Measurements from ENCODE around the gene TMEM145.

The TMEM145 gene

DNA sequence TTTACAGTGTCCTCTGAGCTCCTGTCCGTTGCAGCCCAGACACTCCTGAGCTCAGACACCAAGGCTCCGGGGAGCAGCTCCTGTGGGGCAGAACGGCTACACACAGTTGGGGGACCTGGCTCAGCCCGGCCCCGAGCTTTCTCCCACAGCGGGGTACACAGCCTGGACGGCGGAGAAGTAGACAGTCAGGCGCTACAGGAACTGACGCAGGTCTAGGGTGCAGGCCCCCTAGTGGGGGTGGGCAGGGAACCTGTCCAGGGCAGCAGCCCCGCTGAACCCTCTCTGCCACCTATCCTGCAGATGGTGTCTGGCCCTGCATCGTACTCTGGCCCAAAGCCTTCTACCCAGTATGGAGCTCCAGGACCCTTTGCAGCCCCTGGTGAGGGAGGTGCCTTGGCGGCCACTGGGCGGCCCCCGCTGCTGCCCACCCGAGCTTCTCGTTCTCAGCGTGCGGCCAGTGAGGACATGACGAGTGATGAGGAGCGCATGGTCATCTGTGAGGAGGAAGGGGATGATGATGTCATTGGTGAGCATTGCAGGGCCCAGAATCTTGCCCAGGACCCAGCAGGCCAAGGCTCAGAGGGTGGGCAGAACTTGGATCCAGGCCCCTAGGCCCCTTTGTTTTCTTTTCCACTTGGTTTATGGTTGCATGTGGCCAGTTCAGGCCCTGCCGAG is 24.1 kb upstream of the TMEM145 start:
- no peak for DNase-seq (ENCODE audit: low read depth in 3 of 3)

DNA sequence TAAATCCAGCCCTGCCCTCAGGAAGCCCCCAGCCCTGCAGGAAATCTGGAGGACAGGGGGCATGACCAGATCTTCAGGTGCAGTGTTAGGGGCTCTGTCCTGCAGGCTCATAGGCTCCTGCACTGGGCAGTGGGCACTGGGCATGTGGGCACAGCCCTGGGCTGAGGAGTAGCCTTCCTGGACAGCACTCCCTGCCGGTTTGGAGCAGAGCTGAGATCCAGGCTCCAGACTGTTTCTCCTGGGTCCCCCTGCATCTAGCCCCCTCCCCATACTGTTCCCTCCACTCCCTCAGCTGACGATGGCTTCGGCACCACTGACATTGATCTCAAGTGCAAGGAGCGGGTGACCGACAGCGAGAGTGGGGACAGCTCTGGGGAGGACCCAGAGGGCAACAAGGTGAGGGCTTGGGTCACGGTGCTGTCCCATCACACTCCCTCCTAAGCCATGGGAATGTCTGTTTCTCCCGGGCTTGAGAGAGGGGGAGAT is 23.5 kb upstream of the TMEM145 start:
- no peak for DNase-seq (ENCODE audit: low read depth in 3 of 3)

DNA sequence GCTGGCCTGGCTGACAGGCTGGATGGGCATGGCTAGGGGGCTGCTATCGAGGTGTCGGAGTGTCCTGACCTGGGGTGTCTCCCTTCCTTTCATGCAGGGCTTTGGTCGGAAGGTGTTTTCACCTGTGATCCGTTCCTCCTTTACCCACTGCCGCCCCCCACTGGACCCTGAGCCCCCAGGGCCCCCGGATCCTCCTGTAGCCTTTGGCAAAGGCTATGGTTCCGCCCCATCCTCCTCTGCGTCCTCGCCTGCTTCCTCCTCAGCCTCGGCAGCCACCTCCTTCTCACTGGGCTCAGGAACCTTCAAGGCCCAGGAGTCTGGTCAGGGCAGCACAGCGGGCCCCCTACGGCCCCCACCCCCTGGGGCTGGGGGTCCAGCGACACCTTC is 23.0 kb upstream of the TMEM145 start:
- no peak for DNase-seq (ENCODE audit: low read depth in 3 of 3)

DNA sequence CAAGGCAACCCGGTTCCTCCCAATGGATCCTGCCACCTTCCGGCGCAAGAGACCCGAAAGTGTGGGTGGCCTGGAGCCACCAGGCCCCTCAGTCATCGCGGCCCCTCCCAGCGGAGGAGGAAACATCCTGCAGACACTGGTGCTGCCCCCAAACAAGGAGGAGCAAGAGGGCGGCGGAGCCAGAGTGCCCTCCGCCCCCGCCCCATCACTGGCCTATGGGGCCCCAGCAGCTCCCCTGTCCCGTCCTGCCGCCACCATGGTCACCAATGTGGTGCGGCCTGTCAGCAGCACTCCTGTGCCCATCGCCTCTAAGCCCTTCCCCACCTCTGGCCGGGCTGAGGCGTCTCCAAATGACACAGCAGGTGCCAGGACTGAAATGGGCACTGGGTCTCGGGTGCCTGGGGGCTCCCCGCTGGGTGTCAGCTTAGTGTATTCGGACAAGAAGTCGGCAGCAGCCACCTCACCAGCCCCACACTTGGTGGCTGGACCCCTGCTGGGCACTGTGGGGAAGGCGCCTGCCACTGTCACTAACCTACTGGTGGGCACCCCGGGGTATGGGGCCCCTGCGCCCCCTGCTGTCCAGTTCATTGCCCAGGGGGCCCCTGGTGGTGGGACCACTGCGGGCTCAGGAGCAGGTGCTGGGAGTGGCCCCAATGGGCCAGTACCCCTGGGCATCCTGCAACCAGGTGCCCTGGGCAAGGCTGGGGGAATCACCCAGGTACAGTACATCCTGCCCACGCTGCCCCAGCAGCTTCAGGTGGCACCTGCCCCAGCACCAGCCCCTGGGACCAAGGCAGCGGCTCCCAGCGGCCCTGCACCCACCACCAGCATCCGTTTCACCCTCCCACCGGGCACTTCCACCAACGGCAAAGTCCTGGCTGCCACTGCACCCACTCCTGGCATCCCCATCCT is 22.3 kb upstream of the TMEM145 start:
- no peak for DNase-seq (ENCODE audit: low read depth in 3 of 3)

DNA sequence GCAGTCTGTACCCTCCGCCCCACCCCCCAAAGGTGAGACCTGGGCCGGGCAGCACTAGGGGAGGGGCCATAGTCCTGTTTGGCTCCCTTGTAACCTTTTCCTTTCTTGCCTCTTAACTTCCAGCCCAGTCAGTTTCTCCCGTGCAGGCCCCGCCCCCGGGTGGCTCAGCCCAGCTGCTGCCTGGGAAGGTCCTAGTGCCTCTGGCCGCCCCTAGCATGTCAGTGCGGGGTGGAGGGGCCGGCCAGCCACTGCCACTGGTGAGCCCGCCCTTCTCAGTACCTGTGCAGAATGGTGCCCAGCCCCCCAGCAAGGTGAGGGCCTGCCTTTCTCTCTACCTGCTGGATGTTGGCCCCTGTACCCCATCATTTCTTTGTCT is 21.7 kb upstream of the TMEM145 start:
- DNase-seq (ENCODE audit: low read depth in 3 of 3), result no peak

DNA sequence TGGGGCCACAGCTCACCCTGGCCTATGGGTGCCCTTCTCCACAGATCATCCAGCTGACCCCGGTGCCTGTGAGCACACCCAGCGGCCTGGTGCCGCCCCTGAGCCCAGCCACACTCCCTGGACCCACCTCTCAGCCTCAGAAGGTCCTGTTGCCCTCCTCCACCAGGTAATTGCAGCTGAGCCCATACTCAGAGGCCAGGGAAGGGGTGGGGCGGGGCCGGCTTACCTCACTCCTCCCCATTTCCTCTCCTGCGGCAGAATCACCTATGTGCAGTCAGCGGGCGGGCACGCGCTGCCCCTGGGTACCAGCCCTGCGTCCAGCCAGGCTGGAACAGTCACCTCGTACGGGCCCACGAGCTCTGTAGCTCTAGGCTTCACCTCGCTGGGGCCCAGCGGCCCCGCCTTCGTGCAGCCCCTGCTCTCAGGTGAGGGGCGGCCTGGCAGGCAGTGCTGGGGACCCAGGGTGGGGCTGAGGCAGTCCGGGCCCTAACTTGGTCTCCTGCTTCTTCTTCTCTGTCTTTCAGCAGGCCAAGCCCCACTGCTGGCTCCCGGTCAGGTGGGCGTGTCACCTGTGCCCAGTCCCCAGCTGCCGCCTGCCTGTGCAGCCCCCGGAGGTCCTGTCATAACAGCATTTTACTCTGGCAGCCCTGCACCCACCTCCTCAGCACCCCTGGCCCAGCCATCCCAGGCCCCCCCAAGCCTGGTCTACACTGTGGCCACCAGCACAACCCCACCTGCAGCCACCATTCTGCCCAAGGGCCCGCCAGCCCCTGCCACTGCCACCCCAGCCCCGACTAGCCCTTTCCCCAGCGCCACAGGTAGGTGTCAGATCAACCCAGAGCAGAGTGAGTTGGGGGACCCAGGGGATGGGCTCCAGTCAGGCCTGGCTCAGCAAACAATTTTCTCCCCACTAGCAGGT is 20.8 kb upstream of the TMEM145 start:
- no peak for DNase-seq (ENCODE audit: low read depth in 3 of 3)

DNA sequence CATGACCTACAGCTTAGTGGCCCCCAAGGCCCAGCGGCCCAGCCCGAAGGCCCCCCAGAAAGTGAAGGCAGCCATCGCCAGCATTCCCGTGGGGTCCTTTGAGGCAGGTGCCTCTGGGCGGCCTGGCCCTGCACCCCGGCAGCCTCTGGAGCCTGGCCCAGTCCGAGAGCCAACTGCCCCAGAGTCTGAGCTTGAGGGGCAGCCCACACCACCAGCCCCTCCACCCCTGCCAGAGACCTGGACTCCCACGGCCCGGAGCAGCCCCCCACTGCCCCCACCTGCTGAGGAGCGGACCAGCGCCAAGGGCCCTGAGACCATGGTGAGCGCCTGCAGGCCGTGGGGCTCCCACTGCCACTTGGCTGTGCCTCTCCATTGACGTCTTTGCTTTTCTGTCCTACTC is 20.1 kb upstream of the TMEM145 start:
- no peak for DNase-seq (ENCODE audit: low read depth in 3 of 3)

DNA sequence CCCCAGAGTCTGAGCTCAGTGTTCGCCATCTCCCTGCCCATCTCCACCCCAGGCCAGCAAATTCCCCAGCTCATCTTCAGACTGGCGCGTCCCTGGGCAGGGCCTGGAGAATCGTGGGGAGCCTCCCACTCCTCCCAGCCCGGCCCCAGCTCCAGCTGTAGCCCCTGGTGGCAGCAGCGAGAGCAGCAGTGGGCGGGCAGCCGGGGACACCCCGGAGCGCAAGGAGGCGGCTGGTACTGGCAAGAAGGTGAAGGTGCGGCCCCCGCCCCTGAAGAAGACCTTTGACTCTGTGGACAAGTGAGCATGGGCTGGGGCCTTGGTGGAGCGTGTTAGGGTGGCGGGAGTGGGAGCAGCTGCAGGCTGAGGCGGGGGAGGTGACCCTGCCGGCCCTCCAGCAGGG is 19.6 kb upstream of the TMEM145 start:
- no peak for DNase-seq (ENCODE audit: low read depth in 3 of 3)

DNA sequence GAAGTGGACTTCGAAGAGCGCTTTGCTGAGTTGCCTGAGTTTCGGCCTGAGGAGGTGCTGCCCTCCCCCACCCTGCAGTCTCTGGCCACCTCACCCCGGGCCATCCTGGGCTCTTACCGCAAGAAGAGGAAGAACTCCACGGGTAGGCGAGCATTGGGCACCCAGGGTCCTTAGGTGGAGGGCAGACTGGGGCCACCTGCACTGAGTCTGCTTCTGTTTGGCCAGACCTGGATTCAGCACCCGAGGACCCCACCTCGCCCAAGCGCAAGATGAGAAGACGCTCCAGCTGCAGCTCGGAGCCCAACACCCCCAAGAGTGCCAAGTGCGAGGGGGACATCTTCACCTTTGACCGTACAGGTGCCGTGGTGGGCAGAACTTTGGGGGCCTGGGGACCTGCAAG is 19.2 kb upstream of the TMEM145 start:
- no peak for DNase-seq (ENCODE audit: low read depth in 3 of 3)

DNA sequence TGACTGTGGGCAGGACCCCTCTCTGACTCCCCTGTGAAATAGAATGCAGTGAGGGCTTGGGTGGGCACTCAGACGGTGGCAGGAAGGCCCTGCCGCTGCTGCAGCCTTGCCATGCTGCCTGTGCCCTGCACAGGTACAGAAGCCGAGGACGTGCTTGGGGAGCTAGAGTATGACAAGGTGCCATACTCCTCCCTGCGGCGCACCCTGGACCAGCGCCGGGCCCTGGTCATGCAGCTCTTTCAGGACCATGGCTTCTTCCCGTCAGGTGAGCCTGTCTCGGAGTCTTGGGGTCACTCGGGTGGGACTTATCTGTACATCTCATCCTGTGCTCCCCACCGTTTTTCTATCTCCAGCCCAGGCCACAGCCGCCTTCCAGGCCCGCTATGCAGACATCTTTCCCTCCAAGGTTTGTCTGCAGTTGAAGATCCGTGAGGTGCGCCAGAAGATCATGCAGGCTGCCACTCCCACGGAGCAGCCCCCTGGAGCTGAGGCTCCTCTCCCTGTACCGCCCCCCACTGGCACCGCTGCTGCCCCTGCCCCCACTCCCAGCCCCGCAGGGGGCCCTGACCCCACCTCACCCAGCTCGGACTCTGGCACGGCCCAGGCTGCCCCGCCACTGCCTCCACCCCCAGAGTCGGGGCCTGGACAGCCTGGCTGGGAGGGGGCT is 18.5 kb upstream of the TMEM145 start:
- DNase-seq (ENCODE audit: low read depth in 3 of 3), result no peak

DNA sequence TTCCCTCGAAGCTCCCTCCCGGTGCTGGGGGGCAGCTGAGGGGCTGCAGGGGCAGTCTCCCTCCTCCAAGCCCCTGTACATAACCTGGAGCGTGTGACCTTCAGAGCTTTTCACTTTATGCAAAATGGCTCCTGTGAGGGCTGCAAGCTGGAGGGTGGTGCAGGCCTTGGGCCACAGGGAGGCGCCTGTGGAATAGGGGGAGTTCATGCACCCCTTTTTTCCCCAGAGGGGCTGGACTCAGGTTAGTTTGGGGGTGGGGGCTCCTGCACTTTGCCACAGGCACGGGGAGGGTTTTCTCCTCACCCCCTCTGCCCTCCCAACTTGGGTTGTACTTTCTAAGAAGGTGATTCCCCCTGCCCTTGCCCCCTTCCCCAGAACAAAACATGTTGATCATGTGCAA is 17.8 kb upstream of the TMEM145 start:
- DNase-seq (ENCODE audit: low read depth in 3 of 3), result no peak

DNA sequence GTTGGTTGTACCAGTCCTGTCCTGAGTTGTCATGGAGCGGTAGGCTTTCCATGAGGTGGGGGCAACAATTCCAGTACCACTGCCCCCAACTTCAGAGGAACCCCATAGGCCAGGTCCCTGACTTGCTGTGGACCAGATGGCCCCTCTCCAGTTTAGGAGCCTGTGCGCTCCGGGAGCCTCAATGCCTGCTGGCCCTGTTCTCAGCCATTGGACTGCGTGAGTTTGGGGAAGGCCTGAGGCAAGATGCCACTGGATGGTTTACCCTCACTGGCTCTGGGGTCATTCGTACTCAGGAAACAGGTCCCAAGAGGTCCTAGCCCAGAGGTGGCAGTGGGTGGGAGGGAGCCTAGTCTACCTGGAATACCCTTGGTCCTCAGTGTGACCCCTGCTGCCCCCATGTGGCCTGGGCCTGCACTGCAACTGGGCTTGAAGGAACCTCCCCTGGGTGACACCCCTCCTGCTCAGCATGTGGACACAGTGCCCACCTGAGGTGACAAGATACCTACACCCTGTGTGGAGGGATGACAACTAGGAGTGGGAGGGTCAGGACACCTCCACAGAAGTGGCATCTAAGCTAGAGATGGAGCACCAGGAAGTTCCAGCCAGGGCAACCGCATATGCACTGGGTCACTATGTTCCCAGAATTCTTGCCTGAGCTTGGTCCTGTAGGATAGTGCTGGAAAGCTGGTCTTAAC is 17.1 kb upstream of the TMEM145 start:
- peak; percentile 74 to 82 (median 81) for DNase-seq (ENCODE audit: low read depth in 3 of 3)

DNA sequence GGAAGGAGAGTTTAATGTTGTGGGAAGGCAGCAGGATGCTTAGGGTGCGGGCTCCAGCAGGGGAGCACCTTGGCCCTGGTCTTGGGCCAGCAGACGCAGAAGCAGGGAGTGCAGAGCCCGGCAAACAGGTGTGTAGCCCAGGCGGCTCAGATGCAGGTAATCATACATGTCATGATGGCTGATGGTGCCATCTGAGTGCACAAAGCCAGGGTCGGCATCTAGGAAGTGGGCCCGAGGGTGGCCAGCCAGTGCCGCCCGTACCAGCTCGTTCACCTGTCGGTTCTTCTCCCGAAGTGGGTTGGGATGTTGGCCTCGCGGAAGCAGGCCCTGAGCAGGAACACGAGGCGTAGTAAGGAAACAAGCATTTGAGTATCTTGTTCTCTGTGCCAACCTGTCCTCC is 16.1 kb upstream of the TMEM145 start:
- no peak for DNase-seq (ENCODE audit: low read depth in 3 of 3)

DNA sequence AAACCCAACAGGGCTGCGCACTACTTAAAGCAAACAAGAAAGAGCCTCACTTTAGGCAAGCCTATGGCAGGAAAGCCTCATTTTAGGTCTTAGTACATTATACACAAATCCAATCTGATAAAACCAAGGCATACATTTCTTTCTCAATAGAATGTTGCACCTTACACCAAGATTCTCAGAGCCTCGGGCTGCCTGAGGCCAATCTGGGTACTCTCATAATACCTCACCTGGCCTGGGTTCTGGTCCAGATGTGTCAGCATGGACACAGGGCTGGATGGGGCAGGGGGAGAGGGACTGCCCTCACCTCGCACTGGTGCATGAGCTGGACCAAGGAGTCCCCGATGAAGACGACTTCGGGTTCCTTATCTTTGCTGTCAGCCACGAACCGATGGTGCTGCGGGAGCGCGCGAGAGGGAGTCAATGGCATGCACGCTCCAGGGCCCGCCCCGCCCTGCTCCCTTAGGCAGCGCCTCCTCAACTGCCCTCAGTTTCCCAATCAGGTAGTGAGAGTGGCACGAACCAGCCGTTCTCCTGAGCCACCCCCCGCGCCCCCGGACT is 11.4 kb upstream of the TMEM145 start, which contains the start of gene PRR19:
Gene PRR19, plus strand, starts transcription at position 487 of the 558 bp plus-strand sequence. CDS start 7,453 bp downstream, outside the sequence.
- no peak for DNase-seq (ENCODE audit: low read depth in 3 of 3)

DNA sequence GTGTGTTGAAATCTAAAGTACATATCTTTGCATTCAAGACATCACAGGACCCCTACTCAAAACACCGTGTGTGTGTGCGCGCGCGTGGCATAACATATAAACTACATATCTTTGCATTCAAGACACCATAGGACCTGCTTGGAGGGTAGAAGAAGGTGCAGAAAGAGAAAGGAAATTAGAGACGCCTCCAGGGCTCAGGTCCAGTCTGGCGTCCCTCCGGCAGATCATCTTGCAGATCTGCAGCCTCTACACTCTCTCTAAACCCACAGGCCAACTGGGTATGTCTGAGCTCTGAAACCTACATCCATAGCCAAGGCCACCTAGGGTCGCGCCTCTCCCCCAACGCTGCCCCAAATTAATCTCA is 10.0 kb upstream of the TMEM145 start:
- DNase-seq (ENCODE audit: low read depth in 3 of 3), result no peak

DNA sequence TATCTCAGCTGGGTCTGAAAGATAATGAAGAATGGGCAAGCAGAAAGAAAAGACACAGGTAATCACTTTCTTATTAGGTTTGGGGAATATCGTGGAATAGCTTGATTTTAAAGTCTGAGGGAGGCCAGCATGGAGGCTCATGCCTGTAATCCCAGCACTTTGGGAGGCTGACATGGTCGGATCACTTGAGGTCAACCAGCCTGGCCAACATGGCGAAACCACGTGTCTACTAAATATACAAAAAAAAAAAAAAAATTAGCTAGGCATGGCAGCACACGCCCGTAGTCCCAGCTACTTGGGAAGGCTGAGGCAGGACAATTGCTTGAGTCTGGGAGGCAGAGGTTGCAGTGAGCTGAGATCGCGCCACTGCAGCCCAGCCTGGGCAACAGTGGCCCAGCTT is 9.2 kb upstream of the TMEM145 start:
- no peak for DNase-seq (ENCODE audit: low read depth in 3 of 3)

DNA sequence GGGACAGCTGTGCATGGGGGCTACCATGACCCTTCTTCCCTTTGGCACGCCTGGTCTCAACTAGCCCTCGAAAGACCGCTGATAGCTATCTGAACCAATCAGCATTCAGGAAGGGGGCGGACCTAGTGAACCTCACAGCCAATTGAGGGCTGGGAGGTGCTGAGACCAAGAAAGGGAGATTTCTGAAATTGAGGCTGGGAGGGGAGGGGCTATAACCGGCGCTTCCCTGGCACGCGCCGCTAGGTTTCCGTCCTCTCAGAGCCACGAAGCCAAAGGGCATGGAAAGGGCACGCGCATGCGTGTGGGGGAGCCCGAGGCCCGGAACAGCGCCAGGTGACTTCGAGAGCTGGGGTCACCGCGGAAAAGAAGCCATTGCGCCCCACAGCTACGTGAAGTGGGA is 6.5 kb upstream of the TMEM145 start:
- DNase-seq (ENCODE audit: low read depth in 3 of 3), result no peak

DNA sequence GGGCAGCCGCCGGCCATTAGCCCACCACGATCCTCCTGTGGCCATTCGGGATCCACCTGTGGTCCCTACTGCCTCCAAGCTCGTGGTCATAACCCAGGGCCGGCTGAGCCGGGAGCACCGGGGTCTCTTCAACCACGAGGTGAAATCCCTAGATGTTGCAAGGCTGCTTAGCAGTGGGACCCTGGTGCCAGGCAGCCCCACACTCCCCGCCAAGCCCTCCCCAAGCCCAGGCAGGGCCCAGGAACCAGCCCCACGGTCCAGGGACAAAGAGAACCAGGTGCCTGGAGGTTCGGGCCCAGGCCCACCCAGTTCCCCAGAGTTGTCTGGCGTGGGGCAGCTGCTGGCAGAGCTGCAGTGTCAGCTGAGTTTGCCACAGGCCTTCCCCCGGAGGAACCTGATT is 3.4 kb upstream of the TMEM145 start:
- no peak for DNase-seq (ENCODE audit: low read depth in 3 of 3)

DNA sequence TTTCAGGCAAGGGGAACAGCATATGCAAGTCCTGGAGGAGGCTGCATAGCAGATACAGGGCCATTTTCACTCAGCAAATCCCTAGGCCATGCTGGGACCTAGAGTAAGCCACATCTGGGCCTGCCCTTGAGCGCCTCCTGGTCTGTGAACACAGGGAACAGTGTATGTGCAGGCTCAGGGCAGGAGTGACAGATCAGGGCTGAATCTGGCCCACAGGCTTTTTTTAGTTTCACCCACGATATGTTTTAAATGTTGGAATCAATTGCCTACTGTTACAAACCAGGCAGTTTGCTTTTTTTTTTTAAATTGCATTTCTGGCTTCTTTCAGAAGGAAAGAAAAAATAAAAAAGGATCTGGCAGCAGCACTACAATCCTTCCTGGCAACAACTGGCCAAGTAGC is 1.5 kb upstream of the TMEM145 start:
- DNase-seq (ENCODE audit: low read depth in 3 of 3), result no peak

DNA sequence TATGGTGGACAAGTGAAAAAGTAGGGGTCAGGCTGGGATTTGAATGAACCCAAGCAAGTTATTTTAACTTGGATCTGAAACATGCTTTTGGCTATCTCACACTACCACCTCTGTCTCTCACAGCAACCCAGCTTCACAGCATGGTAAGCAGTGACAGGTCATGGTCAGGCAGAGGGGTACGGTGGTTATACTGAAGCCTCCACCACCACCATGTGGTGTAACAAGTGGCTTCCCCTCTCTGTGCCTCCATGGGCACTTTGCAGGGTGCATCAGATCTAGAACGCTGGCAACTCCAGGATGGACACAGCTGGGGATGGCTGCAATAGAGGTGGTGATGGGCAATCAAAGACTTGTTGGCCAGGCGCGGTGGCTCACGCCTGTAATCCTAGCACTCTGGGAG is 739 bp upstream of the TMEM145 start:
- no peak for DNase-seq (ENCODE audit: low read depth in 3 of 3)
